Measurements from ENCODE around the gene TRAPPC13.
"Not testable (repeated sequence)": the region's sequence is repeated elsewhere in the genome, so short reads cannot be mapped to it uniquely, and the experiment has no call there.

The TRAPPC13 gene

DNA sequence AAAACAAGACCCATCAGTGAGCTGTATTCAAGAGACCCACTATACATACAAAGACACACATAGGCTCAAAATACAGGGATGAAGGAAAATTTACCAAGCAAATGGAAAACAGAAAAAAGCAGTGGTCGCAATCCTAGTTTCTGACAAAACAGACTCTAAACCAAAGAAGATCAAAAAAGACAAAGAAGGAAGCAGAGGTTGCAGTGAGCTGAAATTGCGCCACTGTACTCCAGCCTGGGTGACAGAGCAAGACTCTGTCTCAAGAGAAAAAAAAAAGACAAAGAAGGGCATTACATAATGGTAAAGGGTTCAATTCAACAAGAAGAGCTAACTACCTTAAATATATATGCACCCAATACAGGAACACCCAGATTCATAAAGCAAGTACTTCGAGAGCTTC lies 51.2 kb downstream of the TRAPPC13 start:
- in situ Hi-C loops (cut with HindIII; ENCODE audit: low sequenced_read_pairs), result not testable (repeated sequence)

DNA sequence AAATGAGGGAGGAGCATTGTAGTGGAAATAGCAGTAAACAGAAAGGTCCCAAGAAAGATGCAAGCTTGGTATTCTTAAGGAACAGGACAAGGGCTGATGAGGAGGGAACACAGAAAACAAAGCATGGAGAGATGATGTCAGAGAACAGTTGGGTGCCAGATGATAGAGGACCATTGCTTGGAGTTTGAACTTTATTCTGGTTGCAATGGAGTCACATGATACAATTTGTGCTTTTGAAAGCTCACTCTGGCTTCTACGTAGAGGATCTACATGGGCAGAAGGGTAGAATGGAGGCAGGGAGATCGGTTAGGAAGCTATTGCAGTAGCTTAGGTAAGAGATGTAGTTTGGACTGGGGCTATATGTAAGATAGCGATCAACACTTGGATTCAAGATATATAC lies 57.3 kb downstream of the TRAPPC13 start:
- in situ Hi-C loops (cut with HindIII; ENCODE audit: low sequenced_read_pairs), result no loop called here

DNA sequence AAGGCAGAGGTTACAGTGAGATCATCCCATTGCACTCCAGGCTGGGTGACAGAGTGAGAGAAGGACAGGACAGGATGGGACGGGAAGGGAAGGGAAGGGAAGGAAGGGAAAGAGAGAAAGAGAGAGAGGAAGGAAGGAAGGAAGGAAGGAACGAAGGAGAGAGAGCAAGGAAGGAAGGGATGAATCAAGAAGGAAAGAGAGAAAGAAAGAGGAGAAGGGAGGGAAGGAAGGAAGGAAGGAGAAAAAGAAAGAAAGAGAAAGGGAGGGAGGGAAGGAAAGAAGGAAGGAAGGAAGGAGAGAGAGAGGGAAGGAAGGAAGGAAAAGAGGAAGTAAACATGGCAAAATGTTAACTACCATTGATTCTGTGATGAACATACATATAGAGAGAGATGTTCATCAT lies 68.3 kb downstream of the TRAPPC13 start:
- in situ Hi-C loops (cut with HindIII; ENCODE audit: low sequenced_read_pairs), result no loop called here

DNA sequence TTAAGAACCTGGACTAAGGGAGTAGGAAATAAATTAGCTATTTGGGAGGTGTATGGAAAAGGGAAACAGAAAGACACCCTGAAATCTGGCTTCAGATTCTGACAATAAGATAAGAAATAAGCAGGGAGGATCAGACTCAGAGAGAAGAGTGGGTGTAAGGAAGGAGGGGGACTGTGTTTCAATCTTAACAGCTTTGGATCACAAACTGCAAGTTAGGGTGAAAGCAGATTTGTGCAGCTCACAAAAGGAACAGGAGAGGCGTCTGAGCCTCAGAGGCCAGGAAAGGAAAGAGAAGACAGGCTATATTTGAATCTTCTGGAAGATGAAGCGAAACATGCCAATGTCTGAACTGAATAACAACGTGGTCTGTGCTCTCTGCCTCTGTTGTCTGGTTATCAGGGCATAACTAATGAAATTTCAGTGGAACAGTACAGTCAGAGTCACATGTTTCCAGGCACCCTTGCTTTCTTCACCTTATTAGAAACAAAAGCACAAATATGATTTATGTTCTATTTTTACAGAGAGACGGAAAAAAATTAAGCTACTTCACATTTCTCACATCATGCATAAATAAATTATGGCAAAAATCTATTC lies 70.4 kb downstream of the TRAPPC13 start:
- in situ Hi-C loops (cut with HindIII; ENCODE audit: low sequenced_read_pairs), result no loop called here

DNA sequence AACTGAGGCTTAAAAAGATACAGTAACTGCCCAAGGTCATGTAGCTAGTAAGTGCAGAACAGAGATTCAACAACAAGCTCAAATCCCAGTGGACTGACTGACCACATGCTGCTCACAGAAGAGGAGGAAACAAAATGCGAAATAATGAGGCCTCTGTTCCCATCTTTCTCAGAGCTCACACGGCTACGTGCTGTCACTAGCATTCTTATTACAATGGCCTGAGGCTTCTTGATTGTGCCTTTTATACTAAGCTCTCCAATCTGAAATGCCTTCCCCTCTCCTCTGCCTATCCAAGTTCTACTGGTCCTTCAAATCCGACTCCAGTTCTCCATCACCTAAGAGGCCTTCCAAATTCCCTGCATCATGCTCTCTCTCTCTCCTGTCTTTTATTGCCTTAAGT lies 71.1 kb downstream of the TRAPPC13 start:
- in situ Hi-C loops (cut with HindIII; ENCODE audit: low sequenced_read_pairs), result no loop called here

DNA sequence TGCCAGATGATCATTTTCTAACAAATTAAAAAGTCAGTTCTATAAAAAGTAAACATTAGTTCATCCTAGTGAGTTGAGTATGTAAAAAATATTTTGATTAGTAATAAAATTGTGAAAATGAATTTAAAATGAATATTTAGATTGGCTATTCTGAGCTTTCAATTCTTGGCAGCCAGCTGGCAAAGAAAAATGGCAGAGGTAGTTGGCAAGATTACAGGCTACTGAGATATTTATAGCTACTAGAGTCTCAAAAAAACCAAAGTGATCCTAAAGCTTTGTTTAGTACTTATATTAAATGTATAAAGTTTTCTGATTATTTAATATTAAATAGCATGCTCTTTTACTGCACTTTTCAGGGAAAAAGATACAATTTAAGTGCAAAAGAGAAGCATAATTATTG lies 72.1 kb downstream of the TRAPPC13 start:
- in situ Hi-C loops (cut with HindIII; ENCODE audit: low sequenced_read_pairs), result no loop called here

DNA sequence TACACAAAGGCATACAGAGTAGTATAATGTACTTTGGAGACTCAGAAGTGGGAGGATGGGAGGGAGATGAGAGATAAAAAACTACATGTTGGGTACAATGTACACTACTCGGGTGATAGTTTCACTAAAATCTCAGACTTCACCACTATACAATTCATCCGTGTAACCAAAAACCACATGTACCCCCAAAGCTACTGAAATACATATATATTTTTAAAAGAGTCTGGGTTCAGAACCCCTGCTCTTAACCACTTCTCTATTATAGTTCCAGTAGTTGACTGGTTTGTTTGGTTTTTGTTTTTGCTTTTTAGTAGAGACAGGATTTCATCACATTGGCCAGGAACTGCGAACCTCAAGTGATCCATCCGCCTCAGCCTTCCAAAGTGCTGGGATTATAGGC lies 74.5 kb downstream of the TRAPPC13 start:
- in situ Hi-C loops (cut with HindIII; ENCODE audit: low sequenced_read_pairs), result no loop called here

DNA sequence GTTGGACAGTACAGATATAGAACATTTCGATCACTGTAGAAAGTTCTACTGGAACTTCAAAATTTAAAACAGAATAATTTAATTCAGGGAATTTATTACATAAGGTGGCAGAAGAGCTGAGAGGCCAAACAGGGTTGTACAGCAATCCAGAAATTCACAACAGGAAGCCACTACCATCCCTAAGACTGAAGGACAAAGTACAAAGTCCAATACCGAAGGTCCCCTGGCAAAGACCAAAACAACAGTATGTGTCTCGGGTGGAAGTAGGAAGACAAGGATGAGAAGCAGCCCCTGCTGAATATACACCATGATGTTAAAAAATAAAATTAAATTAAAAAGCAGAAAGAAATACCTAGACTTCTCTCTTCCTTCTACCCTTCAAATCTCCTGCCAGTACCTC lies 77.2 kb downstream of the TRAPPC13 start:
- in situ Hi-C loops (cut with HindIII; ENCODE audit: low sequenced_read_pairs), result no loop called here

DNA sequence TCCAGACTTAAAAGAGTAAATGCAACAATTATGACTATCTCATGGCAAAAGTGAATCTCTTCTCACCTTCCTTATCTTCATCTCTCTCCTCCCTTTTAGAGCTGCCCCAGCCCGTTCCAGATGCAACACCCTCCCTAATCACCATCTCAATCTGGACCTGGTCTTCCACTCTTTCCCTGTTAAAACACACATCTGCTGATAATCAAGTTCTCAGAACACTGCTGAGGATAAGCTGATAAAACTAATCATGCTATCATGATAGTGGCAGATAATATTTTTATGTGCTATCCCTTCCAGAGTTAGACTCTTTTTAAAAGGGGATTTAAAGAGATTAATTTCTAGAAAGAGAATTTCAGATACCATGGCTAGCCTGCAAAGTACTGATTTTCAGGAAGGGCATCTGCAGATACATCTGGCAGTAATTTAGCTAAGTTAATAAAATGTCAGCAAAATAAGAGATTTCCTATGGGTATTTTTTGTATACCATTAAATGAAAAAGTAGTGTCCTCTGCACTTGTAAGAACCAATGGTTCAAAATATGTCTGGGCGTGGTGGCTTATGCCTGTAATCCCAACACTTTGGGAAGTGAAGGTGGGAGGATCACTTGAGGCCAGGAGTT lies 79.9 kb downstream of the TRAPPC13 start:
- in situ Hi-C loops (cut with HindIII; ENCODE audit: low sequenced_read_pairs), result no loop called here

DNA sequence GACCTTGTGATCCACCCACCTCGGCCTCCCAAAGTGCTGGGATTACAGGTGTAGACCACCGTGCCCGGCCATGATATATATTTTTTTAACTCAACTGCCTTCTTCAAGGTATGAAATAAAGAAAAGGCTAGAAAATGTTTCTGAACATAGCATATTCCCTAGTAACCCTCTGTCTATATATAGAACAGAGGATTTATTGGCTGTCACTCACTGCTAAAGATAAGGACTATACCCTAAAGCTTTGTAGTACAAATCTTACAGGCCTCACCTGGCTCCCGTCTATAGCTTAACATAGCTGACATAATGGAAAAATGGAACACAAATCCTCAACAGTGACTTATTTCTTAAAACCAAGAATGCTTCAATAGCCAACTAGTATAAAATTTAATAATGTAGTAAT lies 82.8 kb downstream of the TRAPPC13 start:
- in situ Hi-C loops (cut with HindIII; ENCODE audit: low sequenced_read_pairs), result no loop called here

DNA sequence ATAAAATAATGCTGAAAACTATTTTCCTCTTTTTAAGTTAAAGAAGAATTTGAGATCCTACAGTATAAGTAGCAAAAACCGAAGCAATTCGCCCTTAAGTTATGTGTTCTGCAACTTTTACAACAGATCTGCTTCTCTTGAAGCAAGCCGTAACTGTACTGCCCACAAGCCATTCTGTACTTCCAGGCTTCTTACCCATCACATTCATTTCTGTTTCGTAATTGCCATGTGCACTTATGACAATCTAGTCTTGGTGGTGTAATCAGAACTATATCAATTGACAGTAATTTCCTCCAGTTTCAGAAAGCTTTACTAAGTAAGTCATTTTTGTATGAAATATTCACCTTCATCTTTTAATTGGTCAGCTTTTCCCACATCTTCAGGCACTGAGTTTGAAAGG lies 83.3 kb downstream of the TRAPPC13 start:
- in situ Hi-C loops (cut with HindIII; ENCODE audit: low sequenced_read_pairs), result no loop called here
